DMS153 treated with DMSO at 0.1 percent for 48 hours (cell line): ENCODE results near the gene SH3YL1.

Experiments used
- DNase-seq: peaks from one replicate; lab custom pipeline; 2025; ENCODE audit not compliant: unreplicated experiment; lab: John Stamatoyannopoulos, UW

The SH3YL1 gene

GRCh38 chr2:223971-224760 lies 39.7 kb downstream of the SH3YL1 start:
- DNase-seq: no peak

- no peak for DNase-seq
Measured at GRCh38 chr2:223451-223850, 40.4 kb downstream of the SH3YL1 start.

GRCh38 chr2:216068-216467 lies 47.8 kb downstream of the SH3YL1 start:
- no peak for DNase-seq

- no peak for DNase-seq
Measured at GRCh38 chr2:213932-214693, 49.7 kb downstream of the SH3YL1 start.

- no peak for DNase-seq
Measured at GRCh38 chr2:211486-212184, 52.2 kb downstream of the SH3YL1 start.

GRCh38 chr2:210660-211059 lies 53.2 kb downstream of the SH3YL1 start:
- DNase-seq: no peak

- no peak for DNase-seq
Measured at GRCh38 chr2:209470-209869, 54.4 kb downstream of the SH3YL1 start.

- no peak for DNase-seq
Measured at GRCh38 chr2:208335-208734, 55.5 kb downstream of the SH3YL1 start.

GRCh38 chr2:203984-204383 lies 59.8 kb downstream of the SH3YL1 start:
- no peak for DNase-seq

GRCh38 chr2:203401-203800 lies 60.4 kb downstream of the SH3YL1 start:
- no peak for DNase-seq

- DNase-seq: no peak
Measured at GRCh38 chr2:202945-203344, 60.9 kb downstream of the SH3YL1 start.

- DNase-seq: no peak
Measured at GRCh38 chr2:201648-202433, 62.0 kb downstream of the SH3YL1 start.

GRCh38 chr2:199041-199966 lies 64.5 kb downstream of the SH3YL1 start:
- no peak for DNase-seq

GRCh38 chr2:196406-196805 lies 67.4 kb downstream of the SH3YL1 start:
- DNase-seq: no peak

GRCh38 chr2:195932-196331 lies 67.9 kb downstream of the SH3YL1 start:
- no peak for DNase-seq

GRCh38 chr2:193141-193671 lies 70.6 kb downstream of the SH3YL1 start:
- no peak for DNase-seq

GRCh38 chr2:191311-192190 lies 72.3 kb downstream of the SH3YL1 start:
- DNase-seq: no peak

- no peak for DNase-seq
Measured at GRCh38 chr2:187825-188224, 76.0 kb downstream of the SH3YL1 start.

- DNase-seq: no peak
Measured at GRCh38 chr2:185221-185620, 78.6 kb downstream of the SH3YL1 start.
